Thyroid gland (tissue), 4 donors: ENCODE results near the gene ITGB7. TPM values are rescaled to one million over a fixed set of nuclear protein-coding genes. Genes with fewer than 3 reads are reported as not detected.
"Not testable (repeated sequence)": the region's sequence is repeated elsewhere in the genome, so short reads cannot be mapped to it uniquely, and the experiment has no call there.

Experiments used
- DNase-seq, 2 donors: peaks; one replicate each; pipeline ENCODE4 v3.0.0-alpha.2; 2019
- H3K27ac ChIP-seq, 3 donors: fragments of 200-600 bp; sonication (generic); 1 replicate in 2 of 3; 2 replicates in 1 of 3; pipeline ENCODE4 v1.5.1; 2016 to 2019; ENCODE audit warnings: mild to moderate bottlenecking in 1 of 3, moderate library complexity in 1 of 3
- H3K27me3 ChIP-seq: fragments of 200-600 bp; sonication (generic); one replicate; pipeline ENCODE4 v1.5.1; 2019
- H3K36me3 ChIP-seq, 2 donors: fragments of 200-600 bp; sonication (generic); one replicate each; pipeline ENCODE4 v1.5.1; 2016 to 2019
- H3K4me1 ChIP-seq, 2 donors: fragments of 200-600 bp; sonication (generic); one replicate each; pipeline ENCODE4 v1.5.1; 2017 to 2019
- H3K4me3 ChIP-seq, 3 donors: fragments of 200-600 bp; sonication (generic); replicated peaks in 1 of 3; 1 replicate in 2 of 3; 2 replicates in 1 of 3; pipeline ENCODE4 v1.5.1; 2016; ENCODE audit warnings: mild to moderate bottlenecking in 1 of 3
- H3K9me3 ChIP-seq: fragments of 200-600 bp; sonication (generic); one replicate; pipeline ENCODE4 v1.5.1; 2017
- POLR2A ChIP-seq, 2 donors: fragments of 450-650 bp; IDR thresholded peaks; one replicate each; pipeline ENCODE4 v1.6.1; 2017; ENCODE audit warnings: antibody characterized with exemption in 2 of 2, mild to moderate bottlenecking in 2 of 2, moderate library complexity in 1 of 2
- WGBS, 2 donors: methylation state at CpG; one replicate each; pipeline ENCODE4 v1.1.5; 2017; 5-methylcytosine and 5-hydroxymethylcytosine counted together
- intact Hi-C: fragments of 100-400 bp; cut with DNase I; formaldehyde crosslinking; loops from one replicate; pipeline ENCODE4 v1.15.1; 2023
- total RNA-seq, 4 donors: library from RNA; depleted of rRNA; stranded (reverse); fragments of >200 nt; gene quantifications; one replicate each; pipeline ENCODE4 v1.2.3, GENCODE V29; 2016
- TF ChIP-seq, protein P1 (sequence below), 6 experiments: fragments of 200-600 bp in 3 of 6; fragments of 450-650 bp in 3 of 6; sonication (generic) in 3 of 6; IDR thresholded peaks; one replicate each; pipeline ENCODE4 v1.5.1; 2016 to 2019; ENCODE audit warnings: antibody characterized with exemption in 6 of 6, mild to moderate bottlenecking in 2 of 6, inconsistent platforms in 1 of 6, moderate library complexity in 1 of 6

The ITGB7 gene
- total RNA-seq, 4 donors from 2014 or later = 3.2 to 15.6 (median 4.9) TPM

DNA sequence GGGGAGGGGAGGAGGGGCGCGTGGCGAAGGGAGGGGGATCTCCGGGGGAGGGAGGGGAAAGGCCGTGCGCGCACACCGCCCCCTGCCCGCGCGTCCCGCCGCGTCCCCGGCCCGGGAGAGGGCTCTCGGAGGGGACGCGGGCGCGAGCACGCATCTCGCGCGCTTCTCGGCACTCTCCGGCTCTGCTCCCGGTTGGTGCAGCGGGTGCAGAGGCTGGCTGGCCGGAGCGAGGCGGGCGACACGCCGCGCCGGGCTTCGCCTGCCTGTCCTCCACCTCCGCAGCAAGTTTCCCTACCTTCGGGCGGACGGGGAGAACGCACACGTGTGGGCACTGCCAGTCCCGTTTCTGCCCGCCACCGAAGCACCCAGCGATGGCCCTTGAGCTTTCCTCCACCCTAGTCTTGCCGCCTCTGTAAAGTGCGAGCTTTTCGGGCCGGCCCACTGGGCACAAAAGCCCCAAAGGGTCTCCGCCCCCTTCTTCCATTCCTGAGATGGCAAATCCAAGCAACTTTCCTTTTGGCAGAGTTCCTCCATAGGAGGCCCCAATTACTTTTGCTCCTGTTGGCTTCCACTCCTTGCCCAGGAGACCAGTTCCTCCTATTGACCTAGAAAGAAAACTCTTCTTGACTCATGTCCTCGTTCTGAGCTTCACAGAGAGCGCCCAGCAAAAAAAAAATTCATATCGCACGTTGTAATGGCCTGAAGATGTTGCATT lies 26.0 kb downstream of the ITGB7 start:
- Histone ChIP-seq H3K4me1 (peaks cover 22 to 28% of the 10 kb centered on the region in 2 donors), H3K4me3 (peak overlapping the region; percentile 13 to 77 (median 52)), H3K36me3 (peaks cover 35 to 41% of the 10 kb centered on the region in 2 donors), H3K27ac (peak overlapping the region; percentile 87 to 95 (median 93)), H3K27me3 (no peaks in the 10 kb centered on the region), H3K9me3 (no peaks in the 10 kb centered on the region)
- 1 to 2% methylated on average over 18 to 22 of the region's 57 CpGs for WGBS, 2 donors
- peak; percentile 79 to 82 for DNase-seq
- TF ChIP-seq, protein P1, sequence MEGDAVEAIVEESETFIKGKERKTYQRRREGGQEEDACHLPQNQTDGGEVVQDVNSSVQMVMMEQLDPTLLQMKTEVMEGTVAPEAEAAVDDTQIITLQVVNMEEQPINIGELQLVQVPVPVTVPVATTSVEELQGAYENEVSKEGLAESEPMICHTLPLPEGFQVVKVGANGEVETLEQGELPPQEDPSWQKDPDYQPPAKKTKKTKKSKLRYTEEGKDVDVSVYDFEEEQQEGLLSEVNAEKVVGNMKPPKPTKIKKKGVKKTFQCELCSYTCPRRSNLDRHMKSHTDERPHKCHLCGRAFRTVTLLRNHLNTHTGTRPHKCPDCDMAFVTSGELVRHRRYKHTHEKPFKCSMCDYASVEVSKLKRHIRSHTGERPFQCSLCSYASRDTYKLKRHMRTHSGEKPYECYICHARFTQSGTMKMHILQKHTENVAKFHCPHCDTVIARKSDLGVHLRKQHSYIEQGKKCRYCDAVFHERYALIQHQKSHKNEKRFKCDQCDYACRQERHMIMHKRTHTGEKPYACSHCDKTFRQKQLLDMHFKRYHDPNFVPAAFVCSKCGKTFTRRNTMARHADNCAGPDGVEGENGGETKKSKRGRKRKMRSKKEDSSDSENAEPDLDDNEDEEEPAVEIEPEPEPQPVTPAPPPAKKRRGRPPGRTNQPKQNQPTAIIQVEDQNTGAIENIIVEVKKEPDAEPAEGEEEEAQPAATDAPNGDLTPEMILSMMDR (IDR thresholded peaks at IDR 0.05) = no peak
- TF ChIP-seq POLR2A (IDR thresholded peaks at IDR 0.05) = no peak
- intact Hi-C loops = no loop called here

GRCh38 chr12:53180220-53180930 lies 26.7 kb downstream of the ITGB7 start, which contains the start of the genes CSAD and ZNF740:
Gene CSAD, minus strand, starts transcription at chr12:53180925. Its CDS starts 7,455 bp downstream, at chr12:53173470.
Gene ZNF740, plus strand, starts transcription at chr12:53180722. Its CDS starts 1,262 bp downstream, at chr12:53181984.
- H3K27ac ChIP-seq = peak within 1 kb of the TSS; percentile 87 to 95 (median 93)
- no peaks in the 10 kb centered on the region for H3K27me3 ChIP-seq
- TF ChIP-seq, protein P1 (IDR thresholded peaks at IDR 0.05) = no peak
- TF ChIP-seq POLR2A (IDR thresholded peaks at IDR 0.05) = peak in 1 of 2 donors; percentile 87
- H3K36me3 ChIP-seq = peaks cover 28 to 33% of the 10 kb centered on the region in 2 donors
- peak; percentile 99 for DNase-seq
- H3K4me3 ChIP-seq = peak within 1 kb of the TSS; percentile 13 to 77 (median 52)
- WGBS, 2 donors = 0 to 1% methylated on average over 17 to 40 of the region's 70 CpGs
- peaks cover 22 to 28% of the 10 kb centered on the region in 2 donors for H3K4me1 ChIP-seq
- intact Hi-C loops = no loop called here
- no peaks in the 10 kb centered on the region for H3K9me3 ChIP-seq

GRCh38 chr12:53179687-53180219 lies 27.3 kb downstream of the ITGB7 start:
- Histone ChIP-seq H3K36me3 (peaks cover 22 to 27% of the 10 kb centered on the region in 2 donors), H3K4me3 (peak overlapping the region in 2 of 3 donors; percentile 40 to 77), H3K4me1 (peaks cover 22 to 28% of the 10 kb centered on the region in 2 donors), H3K27ac (peak overlapping the region; percentile 87 to 95 (median 93)), H3K27me3 (no peaks in the 10 kb centered on the region), H3K9me3 (no peaks in the 10 kb centered on the region)
- peak in 1 of 2 donors; percentile 44 for DNase-seq
- 17 to 18% methylated on average over 12 of the region's 12 CpGs for WGBS, 2 donors
- intact Hi-C loops = no loop called here
- no peak for TF ChIP-seq POLR2A (IDR thresholded peaks at IDR 0.05)
- TF ChIP-seq, protein P1 (IDR thresholded peaks at IDR 0.05) = no peak

DNA sequence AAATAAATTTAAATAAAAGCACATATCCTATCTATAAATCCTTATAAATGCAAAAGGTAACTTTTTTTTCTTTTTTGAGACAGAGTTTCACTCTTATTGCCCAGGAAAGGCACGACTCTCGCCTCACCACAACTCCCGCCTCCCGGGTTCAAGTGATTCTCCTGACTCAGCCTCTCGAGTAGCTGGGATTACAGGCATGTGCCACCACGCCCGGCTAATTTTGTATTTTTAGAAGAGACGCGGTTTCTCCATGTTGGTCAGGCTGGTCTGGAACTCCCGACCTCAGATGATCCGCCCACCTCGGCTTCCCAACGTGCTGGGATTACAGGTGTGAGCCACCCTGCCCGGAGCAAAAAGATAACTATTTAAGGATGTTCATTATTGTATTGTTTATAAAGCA lies 28.2 kb downstream of the ITGB7 start:
- WGBS, 2 donors = 94 to 95% methylated on average over 14 of the region's 14 CpGs
- H3K27ac ChIP-seq, H3K27me3 ChIP-seq, intact Hi-C loops, H3K9me3 ChIP-seq, H3K4me3 ChIP-seq, DNase-seq: not testable (repeated sequence)
- H3K36me3 ChIP-seq = peaks cover 17 to 20% of the 10 kb centered on the region in 2 donors
- peaks cover 22 to 28% of the 10 kb centered on the region in 2 donors for H3K4me1 ChIP-seq

- H3K27ac ChIP-seq, H3K27me3 ChIP-seq, H3K36me3 ChIP-seq, DNase-seq, H3K9me3 ChIP-seq, intact Hi-C loops, H3K4me3 ChIP-seq: not testable (repeated sequence)
- WGBS, 2 donors = 90 to 92% methylated on average over 6 of the region's 6 CpGs
- peaks cover 13 to 16% of the 10 kb centered on the region in 2 donors for H3K4me1 ChIP-seq
Measured at GRCh38 chr12:53177447-53177846, 29.6 kb downstream of the ITGB7 start.
